GM12892 (cell line): ENCODE results near the gene ULK3.

Experiments used
- POLR2AphosphoS5 ChIP-seq: IDR thresholded peaks from 2 replicates; pipeline ENCODE4 v1.6.1; 2011; ENCODE audit warnings: low read depth, low read length, control low read depth
- TAF1 ChIP-seq: IDR thresholded peaks from 2 replicates; pipeline ENCODE4 v1.6.1; 2011; ENCODE audit warnings: low read depth, mild to moderate bottlenecking, control low read depth, low read length, borderline replicate concordance

DNA sequence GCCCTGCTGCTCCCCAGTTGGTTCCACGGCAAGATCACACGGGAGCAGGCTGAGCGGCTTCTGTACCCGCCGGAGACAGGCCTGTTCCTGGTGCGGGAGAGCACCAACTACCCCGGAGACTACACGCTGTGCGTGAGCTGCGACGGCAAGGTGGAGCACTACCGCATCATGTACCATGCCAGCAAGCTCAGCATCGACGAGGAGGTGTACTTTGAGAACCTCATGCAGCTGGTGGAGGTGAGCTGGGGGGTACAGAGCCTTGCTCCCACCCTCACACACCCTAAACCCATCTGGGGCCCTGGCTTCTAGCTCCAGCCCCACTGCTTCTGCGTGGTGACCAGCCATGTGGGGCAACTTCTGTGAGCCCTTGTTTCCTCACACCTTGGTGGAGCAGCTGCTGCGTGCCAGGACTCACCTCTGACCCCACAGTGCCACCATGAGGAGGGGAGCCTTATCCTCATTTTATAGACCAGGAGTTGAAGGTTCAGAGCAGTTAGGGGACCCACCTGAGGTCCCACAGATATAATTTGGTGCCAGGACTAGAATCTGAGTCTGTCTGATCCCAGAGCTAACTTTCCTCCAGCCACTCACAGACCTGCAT lies 43.6 kb downstream of the ULK3 start:
- TF ChIP-seq POLR2AphosphoS5 (no peak), TAF1 (no peak)
